ENCODE data around the gene TYRP1. TPM values are rescaled to one million over a fixed set of nuclear protein-coding genes. Genes with fewer than 3 reads are reported as not detected.
"Not testable (repeated sequence)": the region's sequence is repeated elsewhere in the genome, so short reads cannot be mapped to it uniquely, and the experiment has no call there.

Gene TYRP1
- not detected for total RNA-seq

DNA sequence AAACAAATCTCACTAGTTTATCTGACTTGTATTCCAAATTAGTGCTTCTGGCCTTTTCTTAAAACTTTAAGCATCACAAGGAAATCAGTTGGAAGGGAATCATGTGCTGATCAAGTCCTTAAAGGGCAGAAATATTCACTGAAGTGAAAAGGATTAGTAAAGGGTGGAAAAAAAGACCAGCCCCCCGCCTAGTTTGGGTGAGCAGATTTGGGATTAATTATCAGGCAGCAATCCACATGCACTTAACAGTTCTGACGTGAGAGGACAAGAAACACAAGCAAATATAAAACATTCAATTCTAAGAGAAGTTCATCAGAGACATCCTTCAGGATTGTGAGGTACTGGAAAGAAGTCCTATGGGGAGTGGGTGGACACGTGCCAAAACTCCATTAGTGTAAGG is at the start of gene TYRP1:
TYRP1 (plus strand) TSS at position 245 of the 400 bp plus-strand sequence. CDS start 612 bp downstream, outside the sequence.
- no peak for ATAC-seq
- no peak for DNase-seq (ENCODE audit: low spot score)

DNA sequence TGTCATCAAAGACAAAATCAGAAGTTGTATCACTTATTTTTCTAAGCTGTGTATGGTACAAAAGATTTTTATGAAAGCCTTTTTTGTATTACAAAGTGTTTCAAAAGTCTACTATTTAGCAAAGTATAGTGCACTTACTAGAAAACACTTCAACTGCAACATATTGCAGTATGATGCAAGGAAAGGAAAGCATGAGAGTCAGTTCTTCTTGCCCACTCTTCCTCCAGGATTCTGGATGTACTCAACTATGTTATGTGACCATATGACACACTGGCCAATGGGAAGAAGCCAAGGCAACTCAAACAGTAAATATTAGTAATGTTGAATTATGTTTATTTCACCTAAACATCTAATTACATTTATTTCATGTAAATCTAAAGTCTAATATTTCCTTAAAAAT is 49.5 kb upstream of the TYRP1 start:
- DNase-seq (ENCODE audit: low spot score) (no peak), ATAC-seq (no peak)

- ATAC-seq (no peak), DNase-seq (ENCODE audit: low spot score) (no peak)
These were observed 44.3 kb upstream of the TYRP1 start for GRCh38 chr9:12648925-12649324.

GRCh38 chr9:12651125-12651524 is 42.1 kb upstream of the TYRP1 start:
- ATAC-seq (no peak), DNase-seq (ENCODE audit: low spot score) (no peak)

- DNase-seq (ENCODE audit: low spot score), result no peak
- ATAC-seq, result no peak
These were observed 40.2 kb upstream of the TYRP1 start for GRCh38 chr9:12652973-12653372.

- no peak for ATAC-seq
These were observed 36.4 kb upstream of the TYRP1 start for GRCh38 chr9:12656803-12657202.

GRCh38 chr9:12657233-12657632 is 36.0 kb upstream of the TYRP1 start:
- no peak for ATAC-seq
- no peak for DNase-seq (ENCODE audit: low spot score)

More at GRCh38 chr9:12656803-12657202, 36.4 kb upstream of the TYRP1 start:
- DNase-seq (ENCODE audit: low spot score), result no peak

GRCh38 chr9:12657998-12658397 is 35.2 kb upstream of the TYRP1 start:
- ATAC-seq (no peak), DNase-seq (ENCODE audit: low spot score) (no peak)

DNA sequence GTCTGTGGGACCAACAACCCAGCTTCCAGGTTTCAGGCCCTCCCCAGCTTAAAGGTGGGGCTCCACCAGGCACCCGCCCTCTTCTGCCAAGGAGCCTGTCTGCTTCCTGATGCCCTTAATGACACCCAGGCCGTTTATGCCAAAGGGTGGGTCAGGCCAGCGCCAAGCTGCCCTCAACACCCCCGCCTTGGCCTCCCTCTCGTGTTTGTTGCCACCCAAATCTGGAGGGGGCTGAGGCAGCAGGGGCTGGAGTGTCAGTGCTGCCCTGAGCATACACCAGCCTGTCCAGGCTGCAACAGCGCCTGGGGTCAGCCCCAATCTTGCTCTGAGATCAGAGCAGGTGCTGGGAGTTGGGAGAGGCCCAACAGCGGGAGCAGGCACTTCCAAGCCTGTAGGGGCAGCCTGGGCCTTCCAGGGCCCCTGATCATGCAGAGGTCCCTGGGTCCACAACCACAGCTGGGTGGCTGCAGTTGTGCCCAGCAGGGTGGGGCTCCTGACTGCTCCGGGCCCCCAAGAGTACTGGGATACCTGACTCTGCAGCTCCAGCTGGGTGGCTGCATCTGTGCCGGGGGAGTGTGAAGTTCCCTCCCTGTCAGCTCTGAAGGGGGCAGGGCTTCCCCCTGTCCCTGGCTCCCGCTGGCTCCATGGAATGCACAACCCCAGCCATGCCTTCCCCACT is 34.5 kb upstream of the TYRP1 start:
- ATAC-seq (no peak), DNase-seq (ENCODE audit: low spot score) (no peak)

- ATAC-seq, result no peak
- no peak for DNase-seq (ENCODE audit: low spot score)
These were observed 34.0 kb upstream of the TYRP1 start for GRCh38 chr9:12659220-12659619.

- DNase-seq (ENCODE audit: low spot score) (no peak), ATAC-seq (no peak)
These were observed 26.4 kb upstream of the TYRP1 start for GRCh38 chr9:12666813-12667212.

- ATAC-seq, result no peak
These were observed 25.3 kb upstream of the TYRP1 start for GRCh38 chr9:12667892-12668291.

DNA sequence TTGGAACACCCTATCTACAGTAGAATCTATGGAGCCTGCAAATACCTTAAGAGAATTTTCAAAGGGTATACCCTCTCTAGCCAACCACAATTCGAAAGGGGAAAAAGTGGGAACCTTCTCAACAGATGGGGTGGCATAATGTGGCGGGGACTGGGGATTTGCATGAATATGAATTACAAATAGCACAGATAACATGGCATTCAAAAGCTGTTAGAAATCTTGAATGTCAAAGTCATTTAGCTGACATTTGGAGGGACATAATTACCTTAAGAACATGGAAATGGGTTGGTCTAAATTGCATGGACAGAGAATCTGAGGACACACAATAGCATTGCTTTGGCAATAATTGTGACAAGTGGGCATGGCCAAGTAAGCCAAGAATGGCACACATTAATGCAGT is 23.2 kb upstream of the TYRP1 start:
- ATAC-seq, result no peak
- no peak for DNase-seq (ENCODE audit: low spot score)

More at GRCh38 chr9:12667892-12668291, 25.3 kb upstream of the TYRP1 start:
- no peak for DNase-seq (ENCODE audit: low spot score)

DNA sequence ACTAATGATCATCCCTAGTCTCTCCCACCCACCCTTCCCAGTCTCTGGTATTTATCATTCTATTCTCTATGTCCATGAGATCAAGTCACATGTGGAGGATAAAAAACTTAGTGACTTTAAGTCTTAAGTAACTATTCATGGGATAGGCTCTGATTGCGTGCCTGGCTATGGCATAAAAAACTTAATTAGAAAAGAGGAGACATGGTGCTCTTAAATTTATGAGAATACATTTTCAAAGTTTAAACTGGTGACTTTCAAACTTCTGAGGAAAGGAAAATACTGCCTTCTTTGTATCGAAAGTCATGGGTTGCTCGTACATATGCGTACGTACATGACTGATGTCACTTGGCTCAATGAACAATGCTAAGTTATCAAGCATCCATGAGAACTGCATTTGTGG is 18.2 kb upstream of the TYRP1 start:
- no peak for ATAC-seq

GRCh38 chr9:12677462-12678126 is 15.6 kb upstream of the TYRP1 start:
- not testable (repeated sequence) for ATAC-seq; DNase-seq (ENCODE audit: low spot score)

More for the DNA sequence above, 18.2 kb upstream of the TYRP1 start:
- DNase-seq (ENCODE audit: low spot score), result no peak

DNA sequence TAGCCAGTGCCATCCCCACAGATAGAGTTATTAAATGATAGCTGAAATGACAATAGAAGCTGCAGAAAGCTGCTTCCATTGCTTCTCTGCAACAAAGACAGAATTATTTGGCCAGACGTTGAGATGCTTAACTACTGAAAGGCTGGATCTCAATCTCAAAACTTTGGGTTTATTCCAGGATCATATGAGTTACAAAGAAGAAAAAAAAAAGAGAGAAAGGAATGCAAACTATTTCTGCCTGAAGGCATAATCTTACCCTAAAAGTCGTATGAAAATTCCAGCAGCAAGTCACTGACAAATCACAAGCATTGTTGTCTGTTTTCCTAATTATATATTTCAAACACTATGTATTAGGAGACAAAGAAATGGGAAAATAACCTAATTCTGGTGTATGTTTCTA is 12.8 kb upstream of the TYRP1 start:
- no peak for ATAC-seq
- DNase-seq (ENCODE audit: low spot score), result no peak

GRCh38 chr9:12680757-12681156 is 12.4 kb upstream of the TYRP1 start:
- ATAC-seq (no peak), DNase-seq (ENCODE audit: low spot score) (no peak)

- ATAC-seq, result no peak
- DNase-seq (ENCODE audit: low spot score), result no peak
These were observed 11.6 kb upstream of the TYRP1 start for GRCh38 chr9:12681620-12682019.

DNA sequence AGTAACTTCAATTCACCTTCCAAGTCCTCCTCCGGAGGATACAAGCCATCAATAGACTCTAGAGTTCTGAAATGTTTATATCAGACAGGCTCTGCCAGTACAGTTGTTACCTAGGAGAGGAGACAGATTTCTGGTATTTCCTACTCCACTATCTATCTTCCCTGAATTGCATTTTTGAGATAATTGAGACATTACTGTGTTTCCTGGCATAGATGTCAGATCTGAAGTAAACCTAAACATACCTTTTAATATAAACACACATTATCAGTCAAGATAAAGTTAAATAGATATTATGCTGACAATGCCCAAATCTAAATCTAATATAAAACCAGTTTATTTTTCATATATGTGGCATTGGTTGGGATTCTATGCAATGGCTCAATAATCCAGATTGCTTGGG is 8.2 kb upstream of the TYRP1 start:
- DNase-seq (ENCODE audit: low spot score) (no peak), ATAC-seq (no peak)

GRCh38 chr9:12689233-12689632 is 4.0 kb upstream of the TYRP1 start:
- ATAC-seq (no peak), DNase-seq (ENCODE audit: low spot score) (no peak)

DNA sequence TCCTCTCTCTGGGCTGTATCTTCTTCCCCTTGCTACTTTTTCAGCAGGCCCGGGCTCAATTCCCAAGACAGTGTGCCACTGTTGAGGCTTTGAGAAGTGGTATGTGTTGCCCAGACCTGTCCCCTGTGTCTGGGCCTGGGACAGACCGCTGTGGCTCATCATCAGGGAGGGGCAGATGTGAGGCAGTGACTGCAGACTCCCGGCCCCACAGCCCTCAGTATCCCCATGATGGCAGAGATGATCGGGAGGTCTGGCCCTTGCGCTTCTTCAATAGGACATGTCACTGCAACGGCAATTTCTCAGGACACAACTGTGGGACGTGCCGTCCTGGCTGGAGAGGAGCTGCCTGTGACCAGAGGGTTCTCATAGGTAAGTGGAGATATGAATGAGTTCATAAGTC is 828 bp downstream of the TYRP1 start:
- no peak for DNase-seq (ENCODE audit: low spot score)

GRCh38 chr9:12695474-12695873 is 2.3 kb downstream of the TYRP1 start:
- no peak for DNase-seq (ENCODE audit: low spot score)
- ATAC-seq, result no peak

More for the DNA sequence above, 828 bp downstream of the TYRP1 start:
- no peak for ATAC-seq
